ENCODE data around the gene SLIT1.

SLIT1 gene

DNA sequence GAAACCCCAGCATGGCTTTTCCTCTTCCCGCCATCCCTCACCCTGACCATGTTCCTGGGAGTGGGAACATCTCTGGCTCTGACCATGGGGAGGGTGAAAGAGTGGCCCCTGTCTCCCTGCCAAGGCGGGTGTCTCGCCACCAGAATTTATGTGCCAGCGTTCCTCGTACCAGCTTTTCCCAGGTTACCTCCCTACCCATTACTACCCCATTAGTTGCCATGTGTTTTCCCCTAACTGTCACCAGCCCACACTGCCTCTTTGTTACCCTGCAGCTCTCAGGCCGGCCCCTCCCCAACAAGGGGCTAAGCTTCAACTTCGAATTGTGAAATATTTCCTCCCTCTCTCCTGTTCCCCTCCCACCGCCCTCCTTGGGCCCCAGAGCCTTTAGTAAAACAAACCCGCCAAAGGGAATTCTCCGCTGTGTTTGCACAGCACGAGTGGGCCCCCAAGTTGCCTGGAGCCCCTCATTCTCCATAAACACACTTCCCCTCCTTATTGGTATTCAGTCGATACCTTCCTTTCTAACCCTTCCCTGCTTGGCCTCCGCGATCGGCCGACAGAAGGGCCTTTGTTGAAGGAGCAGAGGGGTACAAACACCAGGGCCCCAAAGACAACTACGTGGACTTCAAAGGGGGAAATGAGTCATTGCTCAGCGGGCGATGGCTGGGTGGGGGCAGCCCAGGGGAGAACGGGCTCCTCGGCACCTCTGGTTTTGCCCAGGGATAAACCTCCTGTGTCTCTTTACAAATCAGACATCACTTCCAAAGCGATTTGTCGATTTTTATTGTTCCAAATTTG lies 45.5 kb downstream of the SLIT1 start:
- DNase-seq (ENCODE audit: low read depth in 1 of 2, low spot score in 1 of 2): no peak

DNA sequence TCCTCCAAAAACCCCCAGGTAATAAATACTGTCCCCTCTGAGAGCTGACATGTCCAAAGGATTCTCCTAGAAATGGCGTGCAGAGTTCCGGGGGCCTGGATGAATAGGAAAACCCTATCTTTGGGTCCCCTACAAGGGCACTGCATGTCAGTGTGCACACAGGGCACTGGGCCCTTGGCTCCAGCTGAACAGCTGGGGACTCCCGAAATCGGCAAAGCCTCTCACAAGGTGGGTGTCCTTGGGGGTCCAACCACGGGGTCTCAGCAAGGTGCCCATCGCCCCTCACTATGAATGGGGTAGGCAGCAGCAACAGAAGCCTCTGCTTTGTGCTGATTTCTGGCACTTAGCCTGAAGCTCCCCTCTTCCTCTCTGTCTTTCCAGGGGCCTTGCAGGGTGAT lies 46.1 kb downstream of the SLIT1 start:
- DNase-seq (ENCODE audit: low read depth in 1 of 2, low spot score in 1 of 2): no peak

GRCh38 chr10:97138846-97139245 lies 46.9 kb downstream of the SLIT1 start:
- DNase-seq (ENCODE audit: low read depth in 1 of 2, low spot score in 1 of 2): no peak

DNA sequence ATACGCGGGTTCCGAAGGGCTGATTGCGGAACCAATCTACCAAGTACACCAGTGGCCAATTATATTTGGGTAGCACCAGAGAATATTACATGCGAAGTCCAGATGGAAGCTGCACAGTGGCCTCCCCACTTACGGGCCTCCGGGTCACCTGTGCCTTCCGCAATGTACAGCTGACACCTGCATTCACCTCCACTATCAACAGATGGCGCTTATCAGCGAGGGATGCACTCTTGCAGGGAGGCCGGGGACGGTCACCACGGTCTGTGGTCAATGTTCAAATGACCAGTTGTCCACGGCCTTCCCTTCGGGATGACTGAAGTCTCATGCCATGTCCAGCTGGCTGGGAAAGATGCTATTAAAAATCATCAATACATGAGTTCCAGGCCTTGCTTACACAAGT lies 47.6 kb downstream of the SLIT1 start:
- DNase-seq (ENCODE audit: low read depth in 1 of 2, low spot score in 1 of 2): no peak

DNA sequence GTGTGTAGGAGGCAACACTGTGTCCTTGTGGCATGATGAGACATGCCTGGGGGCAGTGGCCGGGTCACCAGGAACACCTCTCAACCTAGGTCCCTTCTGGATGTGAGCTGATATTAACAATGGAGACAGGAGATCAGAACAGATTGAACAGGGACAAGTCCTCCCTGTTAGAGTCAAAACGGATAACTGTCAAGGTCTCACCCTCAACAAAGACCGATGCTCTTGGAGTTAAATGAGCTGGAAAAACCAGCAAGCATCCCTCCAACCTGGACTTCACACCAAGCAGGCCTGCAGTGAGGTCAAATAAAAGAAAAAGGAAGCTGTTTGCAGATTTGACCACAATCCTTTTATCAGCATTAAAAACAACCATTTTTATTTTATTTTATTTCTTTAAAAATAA lies 49.0 kb downstream of the SLIT1 start:
- no peak for DNase-seq (ENCODE audit: low read depth in 1 of 2, low spot score in 1 of 2)

DNA sequence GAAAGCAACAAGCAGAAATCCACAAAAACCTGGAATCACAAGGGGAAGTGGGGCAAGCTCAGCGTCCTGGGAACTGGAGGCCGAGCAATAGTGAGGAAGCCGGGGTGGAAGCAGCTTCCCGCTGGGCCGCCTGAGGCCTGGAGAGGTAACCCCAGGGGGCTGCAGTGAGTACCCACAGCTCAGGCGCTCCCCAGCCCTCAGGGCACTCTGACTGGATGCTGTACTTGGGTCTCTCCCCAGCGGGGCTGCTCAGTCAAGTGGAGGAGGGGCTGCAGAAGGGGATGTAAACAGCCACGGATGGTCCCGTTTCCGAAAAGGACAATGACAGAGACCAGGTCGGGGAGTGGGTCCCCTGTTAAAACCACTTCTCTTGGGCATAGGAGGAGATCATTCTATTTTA lies 50.3 kb downstream of the SLIT1 start:
- DNase-seq (ENCODE audit: low read depth in 1 of 2, low spot score in 1 of 2): no peak

DNA sequence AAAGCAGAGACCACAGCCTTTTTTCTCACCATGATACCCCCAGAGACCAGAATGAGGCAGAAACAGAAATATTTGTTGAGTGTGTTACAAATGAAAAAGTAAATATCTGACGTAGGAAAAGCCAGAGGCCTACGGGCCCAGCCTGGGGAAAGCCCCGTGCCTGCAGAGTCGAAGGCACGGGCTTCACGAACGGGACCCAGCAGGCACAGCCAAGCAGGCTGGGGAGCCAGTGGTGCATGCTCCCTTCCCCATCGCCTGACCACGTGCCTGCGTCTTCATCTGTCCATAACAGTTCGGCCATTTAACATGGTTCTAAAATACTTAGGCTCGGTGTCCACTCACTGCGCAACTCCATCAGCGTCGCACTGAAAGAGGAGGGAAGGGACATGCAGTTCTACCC lies 50.8 kb downstream of the SLIT1 start:
- no peak for DNase-seq (ENCODE audit: low read depth in 1 of 2, low spot score in 1 of 2)

DNA sequence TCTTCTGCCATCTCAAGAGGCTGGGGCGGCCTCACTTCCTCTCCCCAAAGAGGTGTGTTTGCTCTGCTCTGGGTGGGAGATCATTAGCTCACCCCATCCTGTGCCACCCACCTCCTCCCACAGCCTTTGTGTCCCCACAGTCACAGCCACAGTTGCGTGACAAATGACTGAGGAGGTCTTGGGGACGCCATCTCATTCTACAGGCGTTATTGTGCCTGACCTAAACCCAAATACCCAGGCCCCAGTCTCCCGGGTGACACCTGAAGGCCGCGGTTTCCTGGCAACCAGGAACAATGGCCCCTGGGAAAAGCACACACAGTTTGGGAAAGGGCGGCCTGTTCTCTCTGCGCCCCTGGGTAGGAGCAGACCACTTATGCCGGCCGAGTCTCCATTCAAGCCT lies 51.6 kb downstream of the SLIT1 start:
- no peak for DNase-seq (ENCODE audit: low read depth in 1 of 2, low spot score in 1 of 2)

DNA sequence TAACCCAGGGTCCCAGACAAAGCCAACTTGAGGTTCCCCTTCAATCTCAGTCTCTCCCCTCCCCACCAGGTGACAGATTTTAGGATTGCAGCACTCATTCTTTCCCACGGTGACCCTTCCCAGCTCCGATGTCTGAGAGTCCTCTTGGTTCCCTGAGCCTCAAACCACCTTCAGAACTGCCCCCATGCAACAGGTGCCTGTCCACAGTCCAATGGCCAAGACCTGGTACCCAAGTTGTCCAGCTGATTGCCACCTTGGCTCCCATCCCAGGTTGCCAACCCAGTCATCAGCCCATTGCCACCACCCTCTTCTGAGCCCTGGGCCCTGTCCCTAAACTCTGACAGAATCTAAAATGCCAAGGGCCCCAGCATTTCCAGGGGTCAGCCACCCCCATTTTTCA lies 53.5 kb downstream of the SLIT1 start:
- no peak for DNase-seq (ENCODE audit: low read depth in 1 of 2, low spot score in 1 of 2)

DNA sequence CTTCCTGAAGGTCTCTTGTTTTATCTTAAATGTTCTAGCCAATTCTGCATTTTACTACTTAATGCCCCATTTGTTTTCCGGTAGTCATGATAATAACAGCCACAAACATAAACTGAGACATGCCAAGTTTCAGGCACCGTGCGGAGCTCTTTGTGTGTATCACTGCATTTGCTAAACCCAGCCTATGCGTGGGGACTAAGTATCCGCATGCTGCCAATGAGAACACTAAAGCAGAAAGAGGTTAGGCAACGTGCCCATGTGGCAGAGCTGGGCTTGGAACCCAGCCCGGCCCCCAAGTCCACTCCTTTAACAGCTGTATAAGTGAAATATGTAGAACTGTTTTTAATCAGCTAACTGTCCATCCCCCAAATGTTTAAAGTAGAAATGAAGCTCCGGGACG lies 54.1 kb downstream of the SLIT1 start:
- DNase-seq (ENCODE audit: low read depth in 1 of 2, low spot score in 1 of 2): no peak

GRCh38 chr10:97131181-97131628 lies 54.6 kb downstream of the SLIT1 start:
- DNase-seq (ENCODE audit: low read depth in 1 of 2, low spot score in 1 of 2): no peak

- DNase-seq (ENCODE audit: low read depth in 1 of 2, low spot score in 1 of 2): no peak
Measured at GRCh38 chr10:97129666-97130065, 56.1 kb downstream of the SLIT1 start.

DNA sequence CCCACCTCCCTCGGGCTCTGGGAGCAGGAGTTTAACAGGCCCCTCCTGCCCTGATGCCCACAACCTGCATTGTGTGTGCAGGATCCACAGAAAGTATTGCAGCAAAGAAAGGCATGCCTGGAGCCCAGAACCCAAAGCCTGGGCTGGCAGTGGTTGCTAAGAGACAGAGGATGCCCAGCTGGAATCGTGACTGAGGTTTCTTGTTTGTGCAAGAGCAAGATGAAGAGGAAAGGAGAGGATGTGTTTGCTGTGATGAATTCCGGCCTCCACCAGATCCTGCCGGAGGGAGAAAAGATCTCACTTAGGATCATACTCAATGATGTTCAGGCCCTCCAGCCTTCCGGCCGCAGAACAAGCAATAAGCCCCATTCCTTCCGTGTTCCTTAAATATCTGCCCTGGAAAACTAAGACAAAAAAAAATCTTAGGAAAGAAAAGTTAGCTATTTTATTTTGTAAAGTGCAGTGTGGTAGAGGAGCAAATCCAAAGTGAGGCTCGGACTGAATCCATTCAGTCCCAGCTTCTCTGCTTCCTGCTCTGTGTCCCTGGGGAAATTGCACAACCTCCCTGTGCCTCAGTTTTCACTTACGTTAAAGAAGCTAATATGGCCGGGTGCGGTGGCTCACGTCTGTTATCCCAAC lies 57.1 kb downstream of the SLIT1 start:
- DNase-seq (ENCODE audit: low read depth in 1 of 2, low spot score in 1 of 2): no peak

DNA sequence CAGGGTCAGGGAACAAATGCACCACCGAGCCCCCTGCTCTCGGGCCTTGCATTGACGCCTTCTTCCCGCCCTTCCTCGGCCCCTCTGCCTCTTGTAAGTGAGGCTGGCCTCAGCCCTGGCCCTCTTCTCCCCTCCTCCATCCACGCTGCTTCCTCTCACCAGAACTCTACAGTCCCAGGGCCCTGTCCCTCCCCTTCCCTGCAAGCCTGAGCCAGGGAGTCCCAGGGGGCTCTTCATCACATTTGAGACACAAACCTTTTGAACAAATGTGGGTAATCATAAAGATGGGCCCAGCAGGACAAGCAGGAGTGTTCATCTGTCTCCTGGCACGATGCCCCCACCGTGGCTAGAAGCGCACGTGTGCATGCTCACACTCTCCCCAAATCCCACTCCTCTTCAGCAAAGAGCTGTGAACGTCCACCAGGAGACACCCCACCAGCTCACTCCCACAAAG lies 57.7 kb downstream of the SLIT1 start:
- DNase-seq (ENCODE audit: low read depth in 1 of 2, low spot score in 1 of 2): no peak

DNA sequence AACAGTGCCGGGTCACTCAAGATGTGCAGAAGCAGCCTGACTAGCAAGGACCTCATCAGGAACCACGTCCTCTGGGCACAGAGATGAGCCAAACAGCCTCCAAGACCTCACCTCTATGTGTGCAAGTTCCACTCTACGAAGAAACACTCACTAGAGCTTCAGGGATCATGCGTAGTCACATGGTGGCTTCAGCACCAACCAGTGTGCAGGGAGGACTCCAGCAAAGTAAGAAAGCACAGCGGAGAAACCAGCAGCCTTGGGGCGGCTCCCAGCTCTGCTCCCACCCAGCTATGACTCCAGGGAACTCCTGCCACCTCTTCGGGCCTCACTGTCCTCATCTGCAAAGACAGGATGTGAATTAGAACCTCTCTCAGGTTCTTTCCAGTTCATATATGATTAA lies 58.2 kb downstream of the SLIT1 start:
- DNase-seq (ENCODE audit: low read depth in 1 of 2, low spot score in 1 of 2): no peak

- no peak for DNase-seq (ENCODE audit: low read depth in 1 of 2, low spot score in 1 of 2)
Measured at GRCh38 chr10:97124211-97124610, 61.5 kb downstream of the SLIT1 start.

DNA sequence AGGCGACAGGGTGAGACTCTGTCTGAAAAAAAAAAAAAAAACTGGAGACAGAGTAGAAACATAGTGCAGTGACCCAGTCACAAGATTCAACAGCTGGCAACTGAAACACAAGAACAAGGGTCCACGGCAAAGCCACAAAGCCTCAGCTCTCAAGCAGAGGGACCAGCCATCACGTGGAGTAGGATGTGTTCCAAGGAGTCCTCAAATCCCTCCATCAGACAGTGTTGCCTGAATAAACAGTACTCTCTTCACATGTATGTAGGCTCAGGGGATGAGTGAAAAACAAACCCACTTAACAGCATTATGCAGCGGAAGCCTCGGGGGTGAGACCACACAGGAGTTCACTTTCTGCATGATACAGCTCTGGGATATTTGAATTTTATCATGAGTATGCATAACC lies 62.0 kb downstream of the SLIT1 start:
- no peak for DNase-seq (ENCODE audit: low read depth in 1 of 2, low spot score in 1 of 2)

- no peak for DNase-seq (ENCODE audit: low read depth in 1 of 2, low spot score in 1 of 2)
Measured at GRCh38 chr10:97121041-97121440, 64.7 kb downstream of the SLIT1 start.

GRCh38 chr10:97120370-97120769 lies 65.4 kb downstream of the SLIT1 start:
- no peak for DNase-seq (ENCODE audit: low read depth in 1 of 2, low spot score in 1 of 2)

GRCh38 chr10:97119058-97119745 lies 66.6 kb downstream of the SLIT1 start:
- DNase-seq (ENCODE audit: low read depth in 1 of 2, low spot score in 1 of 2): no peak

DNA sequence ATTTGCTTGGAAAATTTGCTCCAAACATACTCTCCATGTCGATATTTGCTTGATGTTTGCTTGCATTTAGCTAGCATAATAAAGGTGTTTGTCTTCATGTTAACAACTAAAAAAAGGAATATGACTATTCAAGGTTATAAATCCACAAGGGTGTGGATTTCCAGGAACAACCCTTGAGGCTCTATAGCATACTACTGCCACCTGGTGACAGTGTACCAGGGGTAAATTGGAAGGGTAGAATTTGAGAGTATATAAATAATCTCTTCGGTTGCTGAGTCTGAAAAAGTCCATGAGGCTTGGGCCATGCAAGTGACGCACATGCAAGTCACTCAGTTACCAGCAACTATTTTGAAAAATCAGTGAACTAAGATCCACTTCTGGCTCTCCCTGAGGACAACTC lies 68.4 kb downstream of the SLIT1 start:
- no peak for DNase-seq (ENCODE audit: low read depth in 1 of 2, low spot score in 1 of 2)

- DNase-seq (ENCODE audit: low read depth in 1 of 2, low spot score in 1 of 2): no peak
Measured at GRCh38 chr10:97116462-97117162, 69.1 kb downstream of the SLIT1 start.

Measured in activated CD4-positive, alpha-beta T cell treated with anti-CD3 and anti-CD28 coated beads, Interleukin-2, amount 50 U/mL, for 24 hours (primary cell).